Fibroblast of lung (primary cell): Measurements from ENCODE around the gene PLA2G2A. TPM values are rescaled to one million over a fixed set of nuclear protein-coding genes. Genes with fewer than 3 reads are reported as not detected.

Experiments
- DNase-seq, 2 donors: peaks; one replicate each; pipeline versions ENCODE4 v3.0.0 to v3.0.0-alpha.2; 2010; ENCODE audit warnings: low read depth in 2 of 2
- H2AFZ ChIP-seq: 2 replicates; pipeline ENCODE4 v1.5.1; 2012; ENCODE audit warnings: low read length, control low read depth, inconsistent platforms
- H3K27ac ChIP-seq: 2 replicates; pipeline ENCODE4 v1.5.1; 2011; ENCODE audit warnings: low read length, control low read depth; ENCODE audit not compliant: insufficient read depth
- H3K27me3 ChIP-seq: 2 replicates; pipeline ENCODE4 v1.5.1; 2011; ENCODE audit warnings: mild to moderate bottlenecking, low read length; ENCODE audit not compliant: control insufficient read depth, insufficient read depth
- H3K36me3 ChIP-seq: 2 replicates; pipeline ENCODE4 v1.5.1; 2011; ENCODE audit warnings: low read length; ENCODE audit not compliant: control insufficient read depth, insufficient read depth
- H3K4me1 ChIP-seq: 2 replicates; pipeline ENCODE4 v1.5.1; 2011; ENCODE audit warnings: low read length; ENCODE audit not compliant: control insufficient read depth, insufficient read depth; ENCODE audit errors: extremely low read depth
- H3K4me2 ChIP-seq: 2 replicates; pipeline ENCODE4 v1.5.1; 2011; ENCODE audit warnings: low read length, control low read depth; ENCODE audit not compliant: insufficient read depth; ENCODE audit errors: extremely low read depth
- H3K4me3 ChIP-seq, 4 experiments: fragments of 200-600 bp in 1 of 4; sonication (generic) in 1 of 4; replicated peaks in 1 of 4; 2 replicates each; pipeline ENCODE4 v1.5.1; 2011 to 2016; ENCODE audit warnings: low read length in 4 of 4, low read depth in 3 of 4, mild to moderate bottlenecking in 3 of 4, control low read depth in 2 of 4, inconsistent platforms in 1 of 4, mixed read lengths in 1 of 4; ENCODE audit not compliant: insufficient read depth in 1 of 4; ENCODE audit errors: control extremely low read depth in 1 of 4
- H3K79me2 ChIP-seq: 2 replicates; pipeline ENCODE4 v1.5.1; 2012; ENCODE audit warnings: mild to moderate bottlenecking, low read length, inconsistent platforms; ENCODE audit not compliant: control insufficient read depth, insufficient read depth
- H3K9ac ChIP-seq: 2 replicates; pipeline ENCODE4 v1.5.1; 2011; ENCODE audit warnings: mild to moderate bottlenecking, low read length, control low read depth; ENCODE audit not compliant: insufficient read depth
- H3K9me3 ChIP-seq: 2 replicates; pipeline ENCODE4 v1.5.1; 2012; ENCODE audit warnings: low read depth, low read length; ENCODE audit not compliant: control insufficient read depth, insufficient read depth
- H4K20me1 ChIP-seq: 2 replicates; pipeline ENCODE4 v1.5.1; 2011; ENCODE audit warnings: low read length; ENCODE audit not compliant: control insufficient read depth, insufficient read depth; ENCODE audit errors: extremely low read depth
- EZH2 ChIP-seq: IDR thresholded peaks from 2 replicates; pipeline ENCODE4 v1.5.1; 2012; ENCODE audit warnings: low read length, control low read depth, mild to moderate bottlenecking; ENCODE audit errors: missing control alignments
- polyA plus RNA-seq, 2 donors: library from polyadenylated mRNA; depleted of rRNA in 1 of 2; stranded (reverse) in 1 of 2; unstranded in 1 of 2; fragments of >200 nt; gene quantifications; 2 replicates each; pipeline ENCODE4 v1.2.1, GENCODE V29; 2011 to 2012; ENCODE audit warnings: missing spikeins in 1 of 2
- total RNA-seq: library from RNA; depleted of rRNA; stranded (reverse); fragments of >200 nt; gene quantifications from 2 replicates; pipeline ENCODE4 v1.2.1, GENCODE V29; 2014
- TF ChIP-seq, protein P1 (sequence below), 2 donors: IDR thresholded peaks in 1 of 2; conservative IDR thresholded peaks in 1 of 2; 1 replicate in 1 of 2; 2 replicates in 1 of 2; pipeline ENCODE4 v1.5.1; 2011 to 2012; ENCODE audit warnings: low read length in 2 of 2, control low read depth in 1 of 2, inconsistent platforms in 1 of 2, low read depth in 1 of 2, mild to moderate bottlenecking in 1 of 2

PLA2G2A gene
- total and polyA plus RNA-seq, 2 donors (not counting 1 experiment from before 2014, with no cell fraction given): not detected

DNA sequence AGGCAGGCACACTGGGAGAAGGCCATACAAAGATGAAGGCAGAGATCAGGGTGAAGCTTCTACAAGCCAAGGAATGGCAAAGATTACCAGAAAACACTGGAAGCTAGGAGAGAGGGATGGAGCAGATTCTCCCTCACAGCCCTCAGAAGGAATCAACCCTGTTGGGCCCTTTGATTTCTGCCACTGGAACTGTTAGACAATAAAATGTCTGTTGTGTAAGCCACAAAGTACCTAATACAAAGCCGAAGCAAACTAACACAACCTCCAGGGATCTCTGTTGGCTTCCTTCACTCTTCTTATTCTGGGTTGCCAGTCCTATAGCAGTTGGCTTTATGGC is 1.7 kb upstream of the PLA2G2A start:
- no peaks in the 10 kb centered on the region for H3K9me3 ChIP-seq
- no peaks in the 10 kb centered on the region for H4K20me1 ChIP-seq
- H3K27ac ChIP-seq: no peak overlapping the region
- no peak overlapping the region for H2AFZ ChIP-seq
- no peaks in the 10 kb centered on the region for H3K4me1 ChIP-seq
- DNase-seq: no peak
- peaks cover 15% of the 10 kb centered on the region for H3K27me3 ChIP-seq
- TF ChIP-seq EZH2: no peak
- TF ChIP-seq, protein P1, sequence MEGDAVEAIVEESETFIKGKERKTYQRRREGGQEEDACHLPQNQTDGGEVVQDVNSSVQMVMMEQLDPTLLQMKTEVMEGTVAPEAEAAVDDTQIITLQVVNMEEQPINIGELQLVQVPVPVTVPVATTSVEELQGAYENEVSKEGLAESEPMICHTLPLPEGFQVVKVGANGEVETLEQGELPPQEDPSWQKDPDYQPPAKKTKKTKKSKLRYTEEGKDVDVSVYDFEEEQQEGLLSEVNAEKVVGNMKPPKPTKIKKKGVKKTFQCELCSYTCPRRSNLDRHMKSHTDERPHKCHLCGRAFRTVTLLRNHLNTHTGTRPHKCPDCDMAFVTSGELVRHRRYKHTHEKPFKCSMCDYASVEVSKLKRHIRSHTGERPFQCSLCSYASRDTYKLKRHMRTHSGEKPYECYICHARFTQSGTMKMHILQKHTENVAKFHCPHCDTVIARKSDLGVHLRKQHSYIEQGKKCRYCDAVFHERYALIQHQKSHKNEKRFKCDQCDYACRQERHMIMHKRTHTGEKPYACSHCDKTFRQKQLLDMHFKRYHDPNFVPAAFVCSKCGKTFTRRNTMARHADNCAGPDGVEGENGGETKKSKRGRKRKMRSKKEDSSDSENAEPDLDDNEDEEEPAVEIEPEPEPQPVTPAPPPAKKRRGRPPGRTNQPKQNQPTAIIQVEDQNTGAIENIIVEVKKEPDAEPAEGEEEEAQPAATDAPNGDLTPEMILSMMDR (conservative IDR thresholded peaks at IDR 0.05 in 1 of 2, IDR thresholded peaks at IDR 0.05 in 1 of 2; ENCODE audit: low read depth in 1 of 2, low read length in 2 of 2): no peak
- no peak overlapping the region for H3K4me2 ChIP-seq
- no peak overlapping the region for H3K4me3 ChIP-seq
- H3K9ac ChIP-seq: no peak overlapping the region
- no peaks in the 10 kb centered on the region for H3K36me3 ChIP-seq
- no peaks in the 10 kb centered on the region for H3K79me2 ChIP-seq

DNA sequence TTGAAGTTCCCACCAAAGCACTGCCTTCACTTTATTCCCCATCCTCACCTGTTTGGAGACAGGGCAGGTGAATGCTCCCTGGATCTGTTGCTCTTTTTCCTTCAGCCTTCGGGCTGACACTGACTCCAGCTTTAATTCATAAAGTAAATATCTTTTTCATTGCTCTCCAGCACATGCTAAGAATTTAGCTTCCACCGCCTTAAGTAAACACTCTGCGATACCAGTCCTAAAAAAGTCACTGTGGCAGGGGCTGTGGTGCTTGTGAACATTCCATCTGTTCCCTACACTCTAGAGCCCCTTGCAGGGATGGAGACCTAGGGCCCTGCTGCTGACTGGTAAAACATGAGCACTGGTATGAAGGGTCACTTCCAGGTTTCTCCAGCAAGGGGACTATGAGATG is 896 bp upstream of the PLA2G2A start:
- Histone ChIP-seq H3K4me1 (no peaks in the 10 kb centered on the region), H3K27me3 (peaks cover 15% of the 10 kb centered on the region), H3K36me3 (no peaks in the 10 kb centered on the region), H3K4me3 (no peak overlapping the region), H3K79me2 (no peaks in the 10 kb centered on the region), H3K27ac (no peak overlapping the region), H2AFZ (no peak overlapping the region), H3K9ac (no peak overlapping the region), H3K4me2 (no peak overlapping the region), H3K9me3 (no peaks in the 10 kb centered on the region), H4K20me1 (no peaks in the 10 kb centered on the region)
- TF ChIP-seq EZH2: no peak
- TF ChIP-seq, protein P1 (conservative IDR thresholded peaks at IDR 0.05 in 1 of 2, IDR thresholded peaks at IDR 0.05 in 1 of 2; ENCODE audit: low read depth in 1 of 2, low read length in 2 of 2): no peak
- DNase-seq: no peak

DNA sequence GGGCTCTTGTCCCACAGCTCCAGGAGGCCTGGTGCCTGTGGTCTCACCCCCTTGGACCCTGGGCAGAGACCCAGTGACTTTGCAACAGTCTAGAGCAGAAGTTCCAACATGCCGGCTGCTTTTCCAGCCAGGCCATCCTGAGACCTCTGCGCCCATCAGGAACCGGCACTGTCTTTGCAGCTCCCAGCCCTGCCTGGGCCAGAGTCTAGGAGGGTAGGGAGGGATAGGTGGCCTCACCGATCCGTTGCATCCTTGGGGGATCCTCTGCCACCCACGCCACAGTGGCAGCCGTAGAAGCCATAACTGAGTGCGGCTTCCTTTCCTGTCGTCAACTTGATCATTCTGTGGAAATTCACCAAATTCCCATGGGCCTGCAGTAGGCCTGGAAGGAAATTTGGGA is 1.3 kb downstream of the PLA2G2A start:
- H3K4me2 ChIP-seq: no peak overlapping the region
- H3K9ac ChIP-seq: no peak overlapping the region
- H2AFZ ChIP-seq: no peak overlapping the region
- TF ChIP-seq EZH2: no peak
- TF ChIP-seq, protein P1 (conservative IDR thresholded peaks at IDR 0.05 in 1 of 2, IDR thresholded peaks at IDR 0.05 in 1 of 2; ENCODE audit: low read depth in 1 of 2, low read length in 2 of 2): no peak
- H4K20me1 ChIP-seq: no peaks in the 10 kb centered on the region
- H3K27me3 ChIP-seq: peaks cover 15% of the 10 kb centered on the region
- H3K79me2 ChIP-seq: no peaks in the 10 kb centered on the region
- H3K36me3 ChIP-seq: no peaks in the 10 kb centered on the region
- H3K4me3 ChIP-seq: no peak overlapping the region
- H3K9me3 ChIP-seq: no peaks in the 10 kb centered on the region
- no peaks in the 10 kb centered on the region for H3K4me1 ChIP-seq
- no peak for DNase-seq
- H3K27ac ChIP-seq: no peak overlapping the region
